ACHN (cell line): ENCODE measurements around the gene SLMAP.

Source experiments
- DNase-seq: peaks from one replicate; pipeline ENCODE4 v3.0.0-alpha.2; 2015
- in situ Hi-C: cut with HindIII; loops from 2 replicates; pipeline ENCODE4 v1.10.0; 2017; ENCODE audit warnings: low sequenced_read_pairs, low pct_ligation_motif_present, low pct_unique_long_range_greater_than_20kb

The SLMAP gene

DNA sequence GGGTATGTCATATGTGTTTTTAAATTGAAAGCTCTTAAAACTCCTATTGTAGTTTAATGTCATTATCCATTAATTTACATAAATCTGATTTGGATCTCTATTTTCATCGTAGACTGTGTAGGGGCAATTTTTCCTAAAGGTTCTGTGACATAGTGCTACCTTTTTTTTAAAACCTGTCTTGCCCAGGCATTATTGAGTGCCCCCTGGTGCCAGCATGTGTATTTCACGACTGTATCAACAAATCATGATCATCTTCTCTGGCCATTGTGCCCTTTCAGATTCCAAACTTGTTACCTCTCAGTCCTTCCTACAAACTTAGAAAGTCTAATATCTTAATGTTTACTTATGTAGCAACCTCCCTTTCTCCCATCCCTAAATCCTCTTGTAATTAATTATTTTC, 154.9 kb downstream of the SLMAP start:
- peak; percentile 47 for DNase-seq
- in situ Hi-C loops: no loop called here

DNA sequence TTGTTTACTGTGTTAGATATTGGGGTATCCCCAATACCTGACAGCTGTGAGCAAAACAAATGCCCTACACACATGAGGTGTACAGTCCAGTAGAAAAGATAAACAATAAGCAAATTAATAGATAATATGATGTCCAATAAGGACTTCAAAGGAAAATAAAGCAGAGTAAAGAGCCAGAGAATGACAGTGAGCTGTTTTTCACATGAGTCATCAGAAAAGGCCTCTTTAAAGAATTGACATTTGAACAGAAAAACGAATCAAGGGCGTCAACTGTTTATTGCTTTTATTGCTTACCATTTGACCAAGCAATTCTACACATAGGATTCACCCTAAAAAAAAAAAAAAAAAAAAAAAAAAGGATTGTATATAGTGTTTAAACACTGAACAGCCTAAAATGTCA, 155.5 kb downstream of the SLMAP start:
- in situ Hi-C loops: no loop called here
- DNase-seq: peak; percentile 12

DNA sequence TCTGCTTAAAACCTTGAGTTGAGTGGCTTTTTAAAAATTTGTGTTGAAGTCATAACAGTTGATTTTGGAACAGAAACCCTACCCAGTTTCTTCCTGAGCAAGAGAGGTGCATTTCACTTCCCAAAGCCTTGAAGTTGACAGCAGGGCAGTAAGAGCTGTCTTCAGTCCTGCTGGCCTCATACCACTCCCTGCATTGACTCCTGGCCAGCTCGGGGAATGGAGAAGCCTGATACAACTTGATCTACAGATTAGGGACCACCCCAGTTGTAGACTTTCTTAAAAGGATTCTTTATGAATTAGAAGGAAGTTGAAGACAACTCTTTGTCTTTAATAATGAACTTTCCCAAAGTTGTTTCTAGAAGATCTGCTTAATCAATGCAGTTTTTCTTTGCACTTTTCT, 161.5 kb downstream of the SLMAP start:
- in situ Hi-C loops: no loop called here
- DNase-seq: no peak

- in situ Hi-C loops: no loop called here
- no peak for DNase-seq
Observed at GRCh38 chr3:57918123-57918837, 162.2 kb downstream of the SLMAP start.

- in situ Hi-C loops: no loop called here
- DNase-seq: no peak
Observed at GRCh38 chr3:57919987-57920386, 163.9 kb downstream of the SLMAP start.

- in situ Hi-C loops: no loop called here
- no peak for DNase-seq
Observed at GRCh38 chr3:57923101-57923500, 167.0 kb downstream of the SLMAP start.

GRCh38 chr3:57923752-57924151, 167.6 kb downstream of the SLMAP start:
- in situ Hi-C loops: no loop called here
- DNase-seq: no peak

GRCh38 chr3:57927166-57927565, 171.1 kb downstream of the SLMAP start:
- in situ Hi-C loops: no loop called here
- no peak for DNase-seq

GRCh38 chr3:57927916-57928315, 171.8 kb downstream of the SLMAP start:
- DNase-seq: no peak
- in situ Hi-C loops: no loop called here

GRCh38 chr3:57928511-57928910, 172.4 kb downstream of the SLMAP start:
- no peak for DNase-seq
- in situ Hi-C loops: no loop called here

GRCh38 chr3:57929988-57930387, 173.9 kb downstream of the SLMAP start:
- in situ Hi-C loops: no loop called here
- DNase-seq: no peak

- no peak for DNase-seq
- in situ Hi-C loops: no loop called here
Observed at GRCh38 chr3:57933602-57934001, 177.5 kb downstream of the SLMAP start.

- in situ Hi-C loops: no loop called here
- no peak for DNase-seq
Observed at GRCh38 chr3:57934373-57934772, 178.3 kb downstream of the SLMAP start.

GRCh38 chr3:57935539-57935938, 179.4 kb downstream of the SLMAP start:
- in situ Hi-C loops: no loop called here
- no peak for DNase-seq

DNA sequence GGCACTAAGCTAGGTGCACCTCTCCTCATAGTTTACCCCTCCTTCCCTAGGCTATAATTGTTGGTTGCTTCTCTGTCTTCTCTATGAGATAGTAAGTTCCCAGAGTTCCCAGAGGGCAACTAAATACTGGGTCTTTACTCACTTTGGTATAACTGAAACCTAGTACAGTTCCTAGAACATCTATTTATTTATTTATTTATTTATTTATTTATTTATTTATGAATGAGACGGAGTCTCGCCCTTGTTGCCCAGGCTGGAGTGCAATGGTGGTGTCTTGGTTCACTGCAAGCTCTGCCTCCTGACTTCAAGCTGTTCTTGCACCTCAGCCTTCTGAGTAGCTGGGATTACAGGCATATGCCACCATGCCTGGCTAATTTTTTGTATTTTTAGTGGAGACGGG, 181.0 kb downstream of the SLMAP start:
- in situ Hi-C loops: no loop called here

GRCh38 chr3:57939775-57940174, 183.7 kb downstream of the SLMAP start:
- DNase-seq: no peak
- in situ Hi-C loops: no loop called here

More for the DNA sequence above, 181.0 kb downstream of the SLMAP start:
- no peak for DNase-seq

GRCh38 chr3:57942388-57942787, 186.3 kb downstream of the SLMAP start:
- DNase-seq: no peak
- in situ Hi-C loops: no loop called here

GRCh38 chr3:57942872-57943283, 186.8 kb downstream of the SLMAP start:
- in situ Hi-C loops: no loop called here
- DNase-seq: no peak

DNA sequence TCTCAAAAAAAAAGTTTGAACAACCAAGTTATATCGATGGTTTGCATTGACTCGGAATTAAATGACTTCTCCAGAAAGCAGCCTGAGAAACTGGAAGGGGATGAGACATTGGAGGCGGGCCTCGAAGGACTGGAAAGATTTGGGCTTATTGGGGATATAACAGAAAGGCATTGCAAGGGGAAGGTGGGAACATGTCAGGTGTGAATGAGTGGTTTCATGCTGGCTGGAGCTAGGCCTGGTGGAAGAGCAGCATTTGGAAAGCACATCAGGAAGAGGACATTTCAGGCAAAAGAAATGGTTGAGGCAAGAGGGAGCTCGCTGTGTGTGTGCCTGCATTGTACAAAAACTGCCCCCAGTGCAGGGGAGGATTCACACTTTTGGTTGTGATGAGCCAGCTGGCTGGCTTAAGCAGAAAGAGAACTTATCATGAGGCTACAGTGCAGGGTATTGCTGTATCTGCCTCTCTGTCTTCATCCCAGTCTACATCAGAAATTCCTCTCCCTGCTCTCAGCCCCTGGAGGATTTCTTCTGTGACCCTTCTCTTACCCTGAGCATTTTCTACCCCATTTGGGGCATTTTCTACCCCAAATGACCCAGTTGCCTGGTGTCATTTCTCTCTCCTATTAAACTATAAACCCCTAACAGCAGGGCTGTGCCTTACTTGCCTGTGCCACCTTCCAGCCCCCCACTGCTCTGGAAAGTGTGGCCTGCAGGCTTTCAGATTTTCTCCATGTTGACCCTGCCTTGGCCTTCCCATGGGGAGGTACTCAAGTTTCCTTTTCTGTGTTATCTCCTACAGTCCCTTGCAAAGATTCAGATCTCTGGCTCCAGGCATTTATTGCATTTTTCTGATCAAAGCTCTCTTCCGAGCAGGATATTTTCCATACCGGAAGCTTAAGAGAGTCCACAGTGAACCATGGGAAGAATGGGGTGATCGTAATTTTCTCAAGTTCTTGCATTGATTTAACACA, 187.7 kb downstream of the SLMAP start:
- in situ Hi-C loops: no loop called here

GRCh38 chr3:57946970-57947381, 190.9 kb downstream of the SLMAP start:
- DNase-seq: no peak
- in situ Hi-C loops: no loop called here

More for the DNA sequence above, 187.7 kb downstream of the SLMAP start:
- no peak for DNase-seq
